ENCODE measurements around the gene TRIP13.
"Not testable (repeated sequence)": the region's sequence is repeated elsewhere in the genome, so short reads cannot be mapped to it uniquely, and the experiment has no call there.

The TRIP13 gene

GRCh38 chr5:889075-889710, 3.5 kb upstream of the TRIP13 start:
- in situ Hi-C loops (cut with MboI; ENCODE audit: low sequenced_read_pairs): no loop called here

DNA sequence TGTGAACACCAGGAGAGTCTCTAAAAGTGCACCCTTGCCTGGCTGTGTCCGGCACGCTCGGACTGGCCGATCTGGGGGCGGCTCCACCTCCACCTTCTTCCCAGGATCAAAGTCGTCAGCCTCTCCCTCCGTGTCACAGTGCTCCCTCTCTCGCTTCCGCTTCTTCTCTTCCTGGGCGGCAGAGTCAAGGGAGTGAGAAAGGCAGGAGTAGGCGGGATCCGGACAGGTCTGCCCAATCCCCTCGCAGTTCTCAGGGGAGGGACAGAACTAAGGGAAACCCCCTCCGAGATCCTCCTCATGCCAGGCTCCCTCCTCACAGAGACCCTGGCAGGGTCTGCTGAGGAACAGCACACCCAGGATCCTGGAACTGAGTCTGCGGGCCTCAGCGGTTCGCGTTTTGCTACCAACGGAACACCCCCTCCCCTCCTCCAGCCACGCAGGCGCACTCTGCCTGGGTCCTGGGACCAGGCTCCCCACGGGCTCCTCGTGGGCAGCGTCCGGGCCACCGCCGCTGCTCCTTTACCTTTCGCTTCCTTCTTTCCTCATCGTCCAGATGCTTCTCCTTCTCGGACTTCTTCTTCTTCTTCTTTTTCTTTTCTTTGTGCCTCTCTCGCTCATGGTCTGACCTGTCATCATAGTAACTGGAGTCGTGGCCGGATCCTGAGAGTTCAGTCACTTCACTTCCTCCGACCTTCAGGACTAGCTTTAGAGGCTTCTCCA, 1.4 kb upstream of the TRIP13 start:
- in situ Hi-C loops (cut with MboI; ENCODE audit: low sequenced_read_pairs): no loop called here

GRCh38 chr5:891837-892393, 769 bp upstream of the TRIP13 start:
- in situ Hi-C loops (cut with MboI; ENCODE audit: low sequenced_read_pairs): no loop called here

GRCh38 chr5:893137-893506, 438 bp downstream of the TRIP13 start:
- in situ Hi-C loops (cut with MboI; ENCODE audit: low sequenced_read_pairs): no loop called here

DNA sequence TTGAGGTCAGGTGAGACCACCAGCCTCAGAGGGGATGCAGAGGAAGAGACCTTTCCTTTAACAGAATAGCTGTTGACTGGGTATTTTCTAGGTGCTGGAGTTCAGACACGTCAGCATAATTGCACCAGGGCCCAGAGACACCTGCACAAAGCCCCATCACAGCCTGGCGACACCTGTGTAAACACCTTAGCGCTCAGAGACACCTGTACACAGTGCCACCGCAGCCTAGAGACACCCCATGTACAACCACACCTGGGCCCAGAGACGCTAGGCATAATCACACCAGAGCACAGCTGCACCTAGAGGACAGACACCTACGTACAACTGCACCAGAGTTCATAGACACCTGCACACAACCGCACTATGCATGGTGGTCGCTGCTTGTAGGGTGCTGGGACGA, 1.0 kb downstream of the TRIP13 start:
- in situ Hi-C loops (cut with MboI; ENCODE audit: low sequenced_read_pairs): no loop called here

GRCh38 chr5:900781-901180, 8.1 kb downstream of the TRIP13 start:
- in situ Hi-C loops (cut with MboI; ENCODE audit: low sequenced_read_pairs): no loop called here

DNA sequence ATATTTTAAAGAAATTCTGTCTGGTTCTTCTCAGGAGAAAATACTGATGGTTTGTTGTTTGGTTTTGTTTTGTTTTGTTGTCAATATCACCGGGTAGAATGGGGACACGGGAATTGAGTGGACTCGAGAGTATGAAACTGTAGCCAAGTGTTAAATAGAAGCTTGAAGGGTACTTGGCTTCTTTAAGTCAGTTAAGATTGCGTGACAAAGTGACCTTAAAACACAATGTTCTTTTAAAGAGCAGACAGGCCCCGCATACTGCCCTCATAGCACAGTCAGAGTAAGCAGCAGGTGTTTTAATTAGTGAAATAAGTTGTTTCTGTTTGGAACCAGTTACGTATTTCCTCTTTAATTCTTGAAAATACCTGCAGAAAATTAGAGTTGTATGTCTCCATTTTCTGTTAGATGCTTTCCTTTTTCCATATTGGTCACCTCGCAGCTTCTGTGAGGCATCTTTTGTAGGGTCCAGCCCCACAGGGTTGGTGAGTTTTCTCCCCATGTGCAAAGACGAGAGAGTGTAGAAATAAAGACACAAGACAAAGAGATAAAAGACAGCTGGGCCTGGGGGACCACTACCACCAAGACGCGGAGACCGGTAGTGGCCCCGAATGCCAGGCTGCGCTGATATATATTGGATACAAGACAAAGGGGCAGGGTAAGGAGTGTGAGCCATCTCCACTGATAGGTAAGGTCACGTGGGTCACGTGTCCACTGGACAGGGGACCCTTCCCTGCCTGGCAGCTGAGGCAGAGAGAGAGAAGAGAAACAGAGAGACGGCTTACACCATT, 9.6 kb downstream of the TRIP13 start:
- in situ Hi-C loops (cut with MboI; ENCODE audit: low sequenced_read_pairs): no loop called here

DNA sequence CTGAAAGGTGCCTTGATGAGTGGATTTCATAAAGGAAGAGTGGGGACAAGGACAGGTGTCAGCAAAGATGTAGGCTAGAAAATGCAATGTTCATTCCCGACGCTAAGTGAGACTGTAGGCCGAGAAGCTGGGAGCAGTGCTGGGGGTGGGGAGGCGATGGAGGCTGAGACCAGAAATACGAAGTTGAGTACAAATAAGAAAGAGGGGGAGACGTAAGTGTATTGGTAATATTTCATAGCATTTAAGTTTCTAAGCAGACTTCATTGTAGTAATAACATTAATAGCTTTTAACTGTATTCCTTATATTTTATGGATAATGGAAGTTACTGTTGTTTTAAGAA, 11.0 kb downstream of the TRIP13 start:
- in situ Hi-C loops (cut with MboI; ENCODE audit: low sequenced_read_pairs): no loop called here

DNA sequence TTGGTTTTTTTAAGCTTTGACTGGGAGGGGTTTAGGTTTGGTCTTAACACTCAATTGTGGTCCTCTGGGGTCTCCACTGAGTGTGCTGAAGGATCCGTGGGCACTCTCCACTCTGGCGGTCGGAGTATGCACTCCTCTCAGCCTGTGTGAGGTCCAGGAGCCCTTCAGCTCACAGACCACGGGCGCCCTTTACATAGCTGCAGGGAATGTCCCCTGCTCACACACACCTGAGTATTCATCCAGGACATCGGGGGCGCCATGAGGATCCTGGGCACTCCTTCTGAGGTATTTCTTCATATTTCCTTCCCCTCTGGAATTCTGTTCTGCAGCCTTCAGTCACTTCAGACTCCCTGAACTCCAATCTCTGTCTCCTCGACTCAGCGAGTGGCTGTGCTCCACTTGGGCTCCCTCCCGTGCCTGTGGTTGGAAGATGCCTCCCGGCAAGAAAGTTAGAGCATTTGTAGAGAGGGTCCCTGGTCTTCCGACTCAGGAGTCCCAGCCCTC, 12.5 kb downstream of the TRIP13 start:
- in situ Hi-C loops (cut with MboI; ENCODE audit: low sequenced_read_pairs): no loop called here

DNA sequence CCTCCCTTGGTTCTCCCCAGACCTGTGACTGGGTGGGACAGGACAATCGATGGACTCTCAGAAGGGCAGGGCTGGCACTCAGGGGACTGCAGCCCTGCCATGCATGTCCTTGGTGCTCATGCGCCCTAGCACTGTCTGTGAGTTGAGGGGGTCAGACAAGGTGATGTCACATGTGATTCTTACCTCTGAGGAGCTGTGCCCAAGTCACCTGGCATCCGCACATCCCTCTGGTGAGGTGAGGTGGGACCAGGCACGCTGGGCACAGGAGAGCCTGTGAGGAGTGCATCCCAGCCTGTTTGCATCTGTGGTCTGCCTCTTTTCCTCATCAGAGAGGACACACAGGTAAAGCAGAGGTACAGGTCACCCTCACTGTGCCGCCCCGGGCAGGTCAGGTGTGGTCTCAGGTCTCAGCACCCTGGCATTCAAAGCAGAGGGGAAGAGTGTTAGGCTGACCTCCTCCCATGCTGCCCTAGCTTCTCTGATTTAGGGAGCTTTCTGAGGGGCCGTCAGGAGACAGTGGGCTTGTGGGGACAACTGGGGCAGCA, 14.8 kb downstream of the TRIP13 start:
- in situ Hi-C loops (cut with MboI; ENCODE audit: low sequenced_read_pairs): no loop called here

GRCh38 chr5:908172-908571, 15.5 kb downstream of the TRIP13 start:
- in situ Hi-C loops (cut with MboI; ENCODE audit: low sequenced_read_pairs): no loop called here

- in situ Hi-C loops (cut with MboI; ENCODE audit: low sequenced_read_pairs): no loop called here
These were observed 16.4 kb downstream of the TRIP13 start for GRCh38 chr5:909086-909485.

DNA sequence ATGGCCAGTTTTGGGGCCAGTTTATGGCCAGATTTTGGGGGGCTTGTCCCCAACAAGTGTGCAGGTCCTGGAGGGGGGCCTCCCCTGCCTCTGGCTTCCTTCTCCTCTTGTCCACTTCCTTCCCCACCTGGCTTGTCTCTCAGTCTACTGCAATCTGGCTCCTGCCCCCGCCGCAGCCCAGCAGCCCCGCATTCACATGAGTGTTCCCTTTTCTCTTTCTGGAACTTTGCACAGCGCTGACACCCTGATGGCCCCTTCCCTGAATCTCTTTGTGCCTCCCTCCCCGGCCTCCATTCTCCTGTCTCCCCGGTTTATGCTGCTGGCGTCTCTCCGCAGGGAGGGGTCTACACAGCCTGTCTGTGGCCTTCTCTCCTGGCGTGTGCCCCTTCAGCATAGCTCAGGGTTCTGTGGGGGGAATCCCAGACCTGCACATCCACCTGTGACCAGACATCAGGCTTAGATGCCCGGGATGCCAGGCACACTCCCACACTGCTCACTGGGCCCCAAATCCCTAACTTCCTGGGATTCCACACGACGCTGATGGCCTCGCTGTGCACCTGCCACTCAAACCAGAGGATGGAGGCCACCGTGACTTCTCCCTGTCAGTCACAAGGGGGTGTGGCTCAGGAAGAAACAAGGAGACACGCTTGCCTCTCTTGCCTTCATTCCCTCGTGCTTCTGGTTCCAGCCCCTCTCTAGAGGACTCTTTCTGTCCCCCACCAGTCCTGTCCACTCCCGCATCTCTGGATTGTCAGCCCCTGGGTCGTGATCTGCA, 17.5 kb downstream of the TRIP13 start:
- in situ Hi-C loops (cut with MboI; ENCODE audit: low sequenced_read_pairs): no loop called here

- in situ Hi-C loops (cut with MboI; ENCODE audit: low sequenced_read_pairs): no loop called here
These were observed 18.1 kb downstream of the TRIP13 start for GRCh38 chr5:910769-911160.

- in situ Hi-C loops (cut with MboI; ENCODE audit: low sequenced_read_pairs): no loop called here
These were observed 18.9 kb downstream of the TRIP13 start for GRCh38 chr5:911601-912000.

DNA sequence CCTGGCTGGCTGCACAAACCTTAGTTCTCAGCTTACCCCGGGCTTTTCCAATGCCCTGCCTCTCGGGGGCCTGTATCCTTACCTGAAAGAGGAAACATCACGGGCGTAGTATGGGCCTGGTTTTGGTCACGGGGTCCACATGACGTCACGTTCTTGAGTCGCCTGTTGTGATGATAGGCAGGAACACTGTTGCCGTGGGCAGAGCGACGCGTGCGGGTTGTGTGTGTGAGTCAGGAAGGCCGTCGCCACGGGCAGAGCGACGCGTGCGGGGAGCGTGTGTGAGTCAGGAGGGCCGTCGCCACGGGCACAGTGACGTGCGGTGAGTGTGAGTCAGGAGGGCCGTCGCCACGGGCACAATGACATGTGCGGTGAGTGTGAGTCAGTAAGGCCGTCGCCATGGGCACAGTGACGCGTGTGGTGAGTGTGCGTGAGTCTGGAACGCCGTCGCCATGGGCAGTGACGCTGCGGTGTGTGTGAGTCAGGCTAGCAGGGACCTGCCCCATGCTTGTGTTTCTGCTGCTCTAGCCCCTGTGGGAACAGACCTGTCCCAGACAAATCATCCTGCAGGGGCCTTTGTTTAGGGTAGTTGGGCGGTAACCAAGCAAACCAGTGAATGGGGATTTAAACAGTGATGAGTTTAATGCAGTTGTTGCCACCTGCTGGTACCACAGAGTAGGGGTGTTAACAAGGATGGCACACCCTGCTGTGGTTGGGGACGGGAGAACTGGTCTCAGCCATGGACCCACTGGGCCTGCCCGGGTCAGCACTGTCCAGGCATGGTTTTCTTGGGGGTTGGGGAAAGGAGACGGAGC, 19.8 kb downstream of the TRIP13 start:
- in situ Hi-C loops (cut with MboI; ENCODE audit: low sequenced_read_pairs): no loop called here

DNA sequence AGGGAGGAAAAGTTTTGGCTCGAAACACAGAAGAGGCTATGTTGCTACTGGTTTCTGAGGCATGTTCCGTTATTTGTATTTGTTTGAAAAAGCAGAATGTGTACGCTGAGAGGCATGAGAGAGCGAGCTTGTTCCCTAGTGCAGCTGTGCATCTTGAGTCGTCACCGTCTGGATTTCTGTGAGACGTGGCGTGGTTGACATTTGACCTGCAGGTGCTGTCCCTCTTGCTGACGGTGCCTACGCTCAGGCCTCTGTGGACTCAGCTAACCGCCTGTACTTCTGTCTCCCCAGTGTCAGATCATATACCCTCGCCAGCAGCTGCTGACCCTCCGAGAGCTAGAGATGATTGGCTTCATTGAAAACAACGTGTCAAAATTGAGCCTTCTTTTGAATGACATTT, 21.5 kb downstream of the TRIP13 start:
- in situ Hi-C loops (cut with MboI; ENCODE audit: low sequenced_read_pairs): no loop called here

DNA sequence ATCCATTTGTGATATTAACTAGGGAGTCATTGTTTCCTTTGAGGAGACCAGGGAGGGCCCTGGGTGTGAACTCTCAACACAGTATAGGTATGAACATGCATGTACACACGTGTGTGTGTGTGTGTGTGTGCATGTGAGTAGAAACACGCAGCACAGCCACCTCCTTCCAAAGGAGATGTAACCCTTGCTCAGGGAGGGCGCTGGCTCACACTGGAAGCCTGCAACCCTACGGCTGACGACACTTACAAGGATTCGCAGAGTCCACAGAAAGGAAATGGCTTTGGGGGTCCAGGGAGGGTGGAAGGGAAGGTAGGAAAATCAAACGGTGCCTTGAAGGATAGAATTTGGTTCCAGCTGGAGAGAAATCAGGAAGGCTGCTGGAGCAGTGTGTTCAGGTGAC, 21.9 kb downstream of the TRIP13 start:
- in situ Hi-C loops (cut with MboI; ENCODE audit: low sequenced_read_pairs): no loop called here

DNA sequence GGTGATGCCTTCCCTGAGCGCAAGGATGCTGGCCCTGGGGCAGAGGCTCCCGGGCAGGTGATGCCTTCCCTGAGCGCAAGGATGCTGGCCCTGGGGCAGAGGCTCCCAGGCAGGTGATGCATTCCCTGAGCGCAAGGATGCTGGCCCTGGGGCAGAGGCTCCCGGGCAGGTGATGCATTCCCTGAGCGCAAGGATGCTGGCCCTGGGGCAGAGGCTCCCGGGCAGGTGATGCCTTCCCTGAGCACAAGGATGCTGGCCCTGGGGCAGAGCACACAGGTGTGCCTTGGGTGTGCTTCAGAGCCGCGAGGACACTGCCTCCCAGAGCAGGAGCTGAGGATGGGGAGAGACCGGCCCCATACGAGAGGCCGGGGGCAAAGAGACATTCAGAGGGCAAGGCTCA, 22.7 kb downstream of the TRIP13 start:
- in situ Hi-C loops (cut with MboI; ENCODE audit: low sequenced_read_pairs): not testable (repeated sequence)

GRCh38 chr5:915946-916345, 23.3 kb downstream of the TRIP13 start:
- in situ Hi-C loops (cut with MboI; ENCODE audit: low sequenced_read_pairs): no loop called here

All from HL-60/S4 treated with retinoic acid at 250 ng/mL for 4 days and 3 days (cell line).